ENCODE data around the gene MYBPC3.

The MYBPC3 gene

GRCh38 chr11:47357985-47358730, 5.7 kb upstream of the MYBPC3 start:
- no peak for DNase-seq (ENCODE audit: low spot score)

GRCh38 chr11:47356998-47357329, 4.5 kb upstream of the MYBPC3 start:
- DNase-seq (ENCODE audit: low spot score), result no peak

DNA sequence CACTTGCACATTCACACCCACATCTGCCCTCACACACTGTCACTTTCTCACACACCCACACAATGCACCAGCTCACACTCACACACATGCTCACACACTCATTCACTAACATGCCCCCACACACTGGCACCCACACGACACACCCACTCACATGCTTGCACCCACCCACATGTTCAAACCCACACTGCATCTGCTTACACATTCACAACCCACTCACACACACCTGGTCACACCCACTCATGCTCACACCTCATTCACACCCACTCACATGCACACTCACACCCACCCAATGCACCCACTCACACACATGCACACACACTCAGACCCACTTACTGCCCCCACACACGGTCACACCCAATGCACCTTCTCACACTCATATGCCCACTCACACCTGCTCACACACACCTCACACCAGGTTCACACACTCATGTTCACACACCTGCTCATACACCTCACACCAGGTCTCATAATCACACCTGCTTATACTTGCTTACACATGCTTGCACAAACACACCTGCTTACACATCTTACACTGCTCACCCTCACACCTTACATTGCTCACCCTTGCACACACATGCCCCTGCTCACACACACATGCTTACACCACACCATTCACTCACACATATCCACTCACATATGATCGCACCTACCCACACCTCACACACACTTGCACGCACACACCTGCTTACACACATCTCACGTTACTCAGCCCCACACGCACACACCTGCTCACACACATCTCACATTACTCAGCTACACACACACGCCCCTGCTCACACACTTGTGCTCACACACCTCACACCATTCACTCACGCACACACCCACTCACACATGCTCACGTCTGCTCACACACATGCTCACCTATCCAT, 3.9 kb upstream of the MYBPC3 start:
- DNase-seq (ENCODE audit: low spot score), result no peak

GRCh38 chr11:47355283-47356128, 3.0 kb upstream of the MYBPC3 start:
- peak; percentile 89 for DNase-seq (ENCODE audit: low spot score)

- no peak for DNase-seq (ENCODE audit: low spot score)
Observed at GRCh38 chr11:47354913-47355282, 2.4 kb upstream of the MYBPC3 start.

- DNase-seq (ENCODE audit: low spot score), result no peak
Observed at GRCh38 chr11:47353978-47354774, 1.7 kb upstream of the MYBPC3 start.

DNA sequence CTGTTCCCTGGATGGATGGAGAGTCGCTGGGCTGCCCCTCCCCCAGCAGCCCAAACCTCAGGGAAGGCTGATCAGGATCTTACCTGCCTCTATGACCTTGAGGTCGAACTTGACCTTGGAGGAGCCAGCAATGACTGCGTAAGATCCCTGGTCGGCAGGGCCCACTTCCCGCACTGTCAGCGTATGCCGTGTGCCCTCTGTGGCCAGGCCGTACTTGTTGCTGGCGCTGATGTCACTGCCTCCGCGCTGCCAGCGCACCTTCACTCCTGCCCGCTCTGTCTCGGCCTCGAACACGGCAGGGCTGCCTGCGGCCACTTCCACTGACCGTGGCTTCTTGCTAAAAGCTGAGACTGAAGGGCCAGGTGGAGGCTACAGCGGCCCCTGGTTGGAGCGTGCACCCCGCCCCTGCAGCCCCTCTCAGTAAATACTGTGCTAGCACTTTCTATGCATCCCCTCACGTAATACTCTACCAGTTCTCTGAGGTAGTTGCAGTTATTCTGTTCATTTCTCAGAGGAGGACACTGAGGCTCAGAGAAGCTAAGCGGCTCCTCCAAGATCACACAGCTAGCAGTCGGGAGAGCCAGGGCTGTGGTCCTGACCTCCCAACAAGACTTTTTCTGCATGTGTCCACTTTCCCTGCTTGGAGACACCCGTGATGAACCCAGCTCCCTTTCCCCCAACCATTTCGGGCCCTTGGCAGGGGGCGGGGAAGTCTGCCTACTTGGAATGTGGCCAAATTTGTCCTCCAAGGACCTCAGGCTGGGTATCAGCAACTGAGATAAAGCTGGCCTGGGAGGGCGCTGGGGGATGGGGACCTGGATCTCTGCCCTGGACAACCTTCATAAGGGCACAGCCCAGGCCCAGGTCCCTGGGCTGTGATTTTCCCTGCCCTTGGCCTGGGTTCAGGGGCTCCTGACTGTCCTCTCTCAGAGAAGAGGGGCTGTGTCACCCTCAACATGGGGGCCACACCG, 1.1 kb downstream of the MYBPC3 start:
- no peak for DNase-seq (ENCODE audit: low spot score)

DNA sequence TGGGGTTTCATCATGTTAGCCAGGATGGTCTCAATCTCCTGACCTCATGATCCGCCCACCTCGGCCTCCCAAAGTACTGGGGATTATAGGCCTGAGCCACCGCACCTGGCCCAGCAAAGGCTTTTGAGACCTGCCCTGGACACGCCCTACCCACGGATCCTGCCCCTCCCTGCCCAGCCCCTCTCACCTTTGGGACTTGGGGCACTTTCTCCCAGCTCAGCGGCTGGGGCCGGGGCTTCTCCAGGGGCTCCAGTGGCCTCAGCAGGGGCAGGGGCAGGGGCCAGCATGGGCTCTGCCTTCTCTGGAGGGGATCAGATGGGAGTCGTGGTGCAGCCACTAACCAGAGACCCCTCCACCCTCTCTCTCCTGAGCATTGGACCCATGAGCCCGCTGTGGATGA, 2.2 kb downstream of the MYBPC3 start:
- no peak for DNase-seq (ENCODE audit: low spot score)

GRCh38 chr11:47349521-47350095, 2.9 kb downstream of the MYBPC3 start:
- DNase-seq (ENCODE audit: low spot score), result no peak

DNA sequence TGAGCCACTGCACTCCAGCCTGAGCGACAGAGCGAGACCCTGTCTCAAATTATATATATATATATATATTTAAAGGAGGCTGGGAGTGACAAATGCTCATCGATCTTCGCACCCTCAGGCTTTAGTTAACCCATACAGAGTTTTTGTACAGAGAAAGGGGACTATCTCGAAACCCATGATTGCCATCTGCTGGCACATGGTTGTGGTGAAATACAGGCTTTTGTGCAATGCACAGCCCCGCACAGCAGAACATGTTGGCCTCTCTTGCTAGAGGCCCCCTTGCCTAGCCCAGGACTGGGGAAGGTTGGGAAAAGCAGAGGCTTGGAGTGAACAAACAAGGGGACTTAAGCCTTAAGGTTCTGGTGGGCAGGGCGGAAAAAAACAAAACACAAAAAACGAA, 3.6 kb downstream of the MYBPC3 start:
- DNase-seq (ENCODE audit: low spot score), result no peak

GRCh38 chr11:47348131-47348802, 4.2 kb downstream of the MYBPC3 start:
- DNase-seq (ENCODE audit: low spot score), result no peak

- DNase-seq (ENCODE audit: low spot score), result no peak
Observed at GRCh38 chr11:47347137-47347536, 5.4 kb downstream of the MYBPC3 start.

- DNase-seq (ENCODE audit: low spot score), result no peak
Observed at GRCh38 chr11:47345890-47346563, 6.5 kb downstream of the MYBPC3 start.

DNA sequence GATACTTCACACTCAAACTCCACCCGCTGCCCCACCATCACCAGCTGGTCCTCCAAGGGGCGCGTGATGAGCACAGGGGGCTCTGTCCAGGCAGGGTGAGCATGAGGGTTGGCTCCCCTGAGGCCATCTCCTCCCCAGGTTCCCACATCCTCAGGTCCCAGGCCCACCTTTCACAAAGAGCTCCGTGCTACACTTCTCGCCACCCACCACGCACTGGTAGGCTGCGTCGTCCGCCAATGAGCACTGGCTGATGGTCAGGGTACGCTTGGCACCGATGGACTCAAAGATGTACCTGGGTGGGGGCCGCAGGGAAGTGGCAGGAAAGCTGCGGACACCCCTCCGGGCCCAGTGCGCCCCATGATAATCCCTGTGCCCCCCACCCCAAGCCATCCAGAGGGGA, 9.6 kb downstream of the MYBPC3 start:
- DNase-seq (ENCODE audit: low spot score), result no peak

GRCh38 chr11:47342036-47342803, 10.3 kb downstream of the MYBPC3 start:
- no peak for DNase-seq (ENCODE audit: low spot score)

- no peak for DNase-seq (ENCODE audit: low spot score)
Observed at GRCh38 chr11:47340980-47341775, 11.3 kb downstream of the MYBPC3 start.

GRCh38 chr11:47340010-47340409, 12.5 kb downstream of the MYBPC3 start:
- DNase-seq (ENCODE audit: low spot score), result no peak

Data from AG08395 (cell line).